IMR-90 (cell line): ENCODE results near the gene BANP. TPM values are rescaled to one million over a fixed set of nuclear protein-coding genes. Genes with fewer than 3 reads are reported as not detected.

Source experiments
- ATAC-seq: fragments of 200-7000 bp; cut with Tn5 transposase; 2 replicates; pipeline ENCODE4 v1.9.1; 2020; ENCODE audit warnings: low read depth, mild to moderate bottlenecking, moderate library complexity
- BruUV-seq: library from RNA; stranded (reverse); fragments of 400-500 nt; replicated peaks from 2 replicates; lab custom pipeline; 2021; lab: Mats Ljungman, UMichigan
- CTCF ChIA-PET: fragments of 300-600 bp; formaldehyde crosslinking; extraction: SDS; loops from one replicate; lab custom pipeline; 2021; ENCODE audit warnings: antibody characterized with exemption; lab: Yijun Ruan, JAX
- POLR2A ChIA-PET: fragments of 300-600 bp; sonication (Branson Sonifier 250); formaldehyde crosslinking; loops from one replicate; lab custom pipeline; 2022; ENCODE audit warnings: antibody characterized with exemption; ENCODE audit not compliant: unreplicated experiment; lab: Charles Lee
- DNase-seq: peaks from one replicate; pipeline ENCODE4 v3.0.0; 2013
- H2AFZ ChIP-seq: replicated peaks from 2 replicates; pipeline ENCODE3; 2013; ENCODE audit warnings: low read length, mild to moderate bottlenecking; ENCODE audit not compliant: poor library complexity
- H2AK5ac ChIP-seq: 2 replicates; pipeline ENCODE4 v1.6.1; 2013; ENCODE audit warnings: low read depth, low read length, inconsistent platforms
- H2AK9ac ChIP-seq: replicated peaks from 2 replicates; pipeline ENCODE3; 2013; ENCODE audit warnings: mild to moderate bottlenecking, low read depth, low read length, moderate library complexity; ENCODE audit not compliant: poor library complexity
- H2BK120ac ChIP-seq: 2 replicates; pipeline ENCODE4 v1.6.1; 2013; ENCODE audit warnings: low read depth, low read length, inconsistent platforms
- H2BK15ac ChIP-seq: 3 replicates; pipeline ENCODE4 v1.6.1; 2013; ENCODE audit warnings: low read depth, low read length, inconsistent platforms
- H2BK20ac ChIP-seq: 2 replicates; pipeline ENCODE4 v1.6.1; 2013; ENCODE audit warnings: low read depth, mild to moderate bottlenecking, inconsistent platforms, low read length, moderate library complexity
- H2BK5ac ChIP-seq: 2 replicates; pipeline ENCODE4 v1.6.1; 2013; ENCODE audit warnings: mild to moderate bottlenecking, low read depth, low read length, inconsistent platforms; ENCODE audit not compliant: poor library complexity, severe bottlenecking
- H3K14ac ChIP-seq: replicated peaks from 2 replicates; pipeline ENCODE4 v1.6.1; 2013; ENCODE audit warnings: low read depth, low read length, inconsistent platforms
- H3K18ac ChIP-seq: 2 replicates; pipeline ENCODE4 v1.6.1; 2013; ENCODE audit warnings: low read depth, low read length, control low read depth
- H3K23ac ChIP-seq: 2 replicates; pipeline ENCODE4 v1.6.1; 2013; ENCODE audit warnings: low read depth, low read length, inconsistent platforms
- H3K27ac ChIP-seq: 2 replicates; pipeline ENCODE4 v1.5.1; 2013; ENCODE audit warnings: mild to moderate bottlenecking, control low read depth, low read length; ENCODE audit not compliant: insufficient read depth
- H3K27me3 ChIP-seq: 2 replicates; pipeline ENCODE4 v1.6.1; 2013; ENCODE audit warnings: low read length; ENCODE audit not compliant: control insufficient read depth, insufficient read depth
- H3K36me3 ChIP-seq: 2 replicates; pipeline ENCODE4 v1.6.1; 2013; ENCODE audit warnings: low read length, mixed read lengths; ENCODE audit not compliant: control insufficient read depth, insufficient read depth
- H3K4ac ChIP-seq: 2 replicates; pipeline ENCODE4 v1.6.1; 2013; ENCODE audit warnings: low read depth, low read length, inconsistent platforms
- H3K4me1 ChIP-seq: 2 replicates; pipeline ENCODE4 v1.6.1; 2013; ENCODE audit warnings: low read length, mixed read lengths; ENCODE audit not compliant: control insufficient read depth, insufficient read depth
- H3K4me2 ChIP-seq: 2 replicates; pipeline ENCODE4 v1.6.1; 2013; ENCODE audit warnings: low read depth, mild to moderate bottlenecking, control low read depth, low read length, moderate library complexity
- H3K4me3 ChIP-seq: 2 replicates; pipeline ENCODE4 v1.5.1; 2013; ENCODE audit warnings: low read depth, mild to moderate bottlenecking, control low read depth, low read length, moderate library complexity; ENCODE audit not compliant: insufficient read depth
- H3K56ac ChIP-seq: 2 replicates; pipeline ENCODE4 v1.6.1; 2013; ENCODE audit warnings: low read length, inconsistent platforms; ENCODE audit not compliant: insufficient read depth; ENCODE audit errors: extremely low read depth
- H3K79me1 ChIP-seq, 2 experiments: 2 replicates each; pipeline ENCODE4 v1.6.1; 2013; ENCODE audit warnings: low read length in 2 of 2, inconsistent platforms in 1 of 2, low read depth in 1 of 2
- H3K9ac ChIP-seq: 2 replicates; pipeline ENCODE4 v1.6.1; 2013; ENCODE audit warnings: low read depth, low read length, control low read depth
- H3K9me1 ChIP-seq: 2 replicates; pipeline ENCODE4 v1.6.1; 2013; ENCODE audit warnings: low read length, inconsistent platforms; ENCODE audit not compliant: insufficient read depth
- H3K9me3 ChIP-seq: 2 replicates; pipeline ENCODE4 v1.6.1; 2013; ENCODE audit warnings: low read length; ENCODE audit not compliant: control insufficient read depth, insufficient read depth
- H4K20me1 ChIP-seq: 2 replicates; pipeline ENCODE4 v1.6.1; 2013; ENCODE audit warnings: low read length, inconsistent platforms; ENCODE audit not compliant: insufficient read depth
- H4K5ac ChIP-seq: 2 replicates; pipeline ENCODE4 v1.6.1; 2013; ENCODE audit warnings: mild to moderate bottlenecking, low read depth, low read length, control low read depth
- H4K8ac ChIP-seq, 2 experiments: 2 replicates each; pipeline ENCODE4 v1.6.1; 2013; ENCODE audit warnings: low read depth in 2 of 2, low read length in 2 of 2, control low read depth in 1 of 2, inconsistent platforms in 1 of 2
- H4K91ac ChIP-seq: 2 replicates; pipeline ENCODE4 v1.6.1; 2013; ENCODE audit warnings: low read depth, low read length, inconsistent platforms; ENCODE audit not compliant: insufficient read depth
- BHLHE40 ChIP-seq: fragments of 150-350 bp; IDR thresholded peaks from 2 replicates; pipeline ENCODE4 v1.6.1; 2016; ENCODE audit warnings: mild to moderate bottlenecking, low read depth, low read length
- CEBPB ChIP-seq: IDR thresholded peaks from 2 replicates; pipeline ENCODE4 v1.6.1; 2012; ENCODE audit warnings: low read depth, low read length, improper control_type of control experiment
- CHD1 ChIP-seq: IDR thresholded peaks from 2 replicates; pipeline ENCODE4 v1.6.1; 2012; ENCODE audit warnings: low read depth, low read length, improper control_type of control experiment
- FOS ChIP-seq: fragments of 150-350 bp; IDR thresholded peaks from 2 replicates; pipeline ENCODE4 v1.6.1; 2016; ENCODE audit warnings: low read depth, low read length
- MAZ ChIP-seq: IDR thresholded peaks from 2 replicates; pipeline ENCODE4 v1.6.1; 2012; ENCODE audit warnings: low read depth, mild to moderate bottlenecking, low read length, improper control_type of control experiment, moderate library complexity, borderline replicate concordance
- MXI1 ChIP-seq: IDR thresholded peaks from 2 replicates; pipeline ENCODE4 v1.6.1; 2012; ENCODE audit warnings: low read depth, mild to moderate bottlenecking, low read length, moderate library complexity, borderline replicate concordance
- POLR2A ChIP-seq: IDR thresholded peaks from 2 replicates; pipeline ENCODE4 v1.6.1; 2012; ENCODE audit warnings: mild to moderate bottlenecking, low read depth, low read length
- RAD21 ChIP-seq: IDR thresholded peaks from 2 replicates; pipeline ENCODE4 v1.6.1; 2012; ENCODE audit warnings: low read length, improper control_type of control experiment
- RFX5 ChIP-seq: IDR thresholded peaks from 2 replicates; pipeline ENCODE4 v1.8.0; 2012; ENCODE audit warnings: low read depth, mild to moderate bottlenecking, low read length, moderate library complexity
- WGBS, 2 experiments: methylation state at CpG; one replicate each; pipeline versions ENCODE4 v1.1.5 to v1.1.7; 2013; ENCODE audit warnings: missing lambda C conversion rate in 2 of 2; ENCODE audit not compliant: insufficient read length in 1 of 2; ENCODE audit errors: extremely low coverage in 2 of 2; 5-methylcytosine and 5-hydroxymethylcytosine counted together
- dilution Hi-C: fragments of 300-500 bp; cut with HindIII; formaldehyde crosslinking; loops from one replicate; pipeline ENCODE4 v1.14.3; 2018; ENCODE audit warnings: low sequenced_read_pairs; ENCODE audit not compliant: unreplicated experiment
- in situ Hi-C: fragments of 300-500 bp; cut with MboI; formaldehyde crosslinking; loops from 3 replicates; pipeline ENCODE4 v1.14.3; 2019; ENCODE audit warnings: low sequenced_read_pairs, inconsistent platforms, mixed read lengths
- intact Hi-C: fragments of 100-400 bp; cut with micrococcal nuclease; formaldehyde crosslinking; loops from 2 replicates; pipeline ENCODE4 v1.10.0; 2022
- polyA plus RNA-seq, 3 experiments: library from polyadenylated mRNA; depleted of rRNA; stranded (reverse); fragments of >200 nt; gene quantifications; 2 replicates each; pipeline ENCODE4 v1.2.3, GENCODE V29; 2012; ENCODE audit warnings: low replicate concordance in 1 of 3
- total RNA-seq: library from RNA; depleted of rRNA; stranded (reverse); fragments of >200 nt; gene quantifications from 2 replicates; pipeline ENCODE4 v1.2.3, GENCODE V29; 2012
- TF ChIP-seq, protein P1 (sequence below): fragments of 150-350 bp; IDR thresholded peaks from 2 replicates; pipeline ENCODE4 v1.6.1; 2016; ENCODE audit warnings: low read depth, mild to moderate bottlenecking, low read length, moderate library complexity, borderline replicate concordance

Gene BANP
- total and polyA plus RNA-seq, 2 of the 4 experiments (the other 2 are of a cell fraction): 17.4 to 17.9 TPM

DNA sequence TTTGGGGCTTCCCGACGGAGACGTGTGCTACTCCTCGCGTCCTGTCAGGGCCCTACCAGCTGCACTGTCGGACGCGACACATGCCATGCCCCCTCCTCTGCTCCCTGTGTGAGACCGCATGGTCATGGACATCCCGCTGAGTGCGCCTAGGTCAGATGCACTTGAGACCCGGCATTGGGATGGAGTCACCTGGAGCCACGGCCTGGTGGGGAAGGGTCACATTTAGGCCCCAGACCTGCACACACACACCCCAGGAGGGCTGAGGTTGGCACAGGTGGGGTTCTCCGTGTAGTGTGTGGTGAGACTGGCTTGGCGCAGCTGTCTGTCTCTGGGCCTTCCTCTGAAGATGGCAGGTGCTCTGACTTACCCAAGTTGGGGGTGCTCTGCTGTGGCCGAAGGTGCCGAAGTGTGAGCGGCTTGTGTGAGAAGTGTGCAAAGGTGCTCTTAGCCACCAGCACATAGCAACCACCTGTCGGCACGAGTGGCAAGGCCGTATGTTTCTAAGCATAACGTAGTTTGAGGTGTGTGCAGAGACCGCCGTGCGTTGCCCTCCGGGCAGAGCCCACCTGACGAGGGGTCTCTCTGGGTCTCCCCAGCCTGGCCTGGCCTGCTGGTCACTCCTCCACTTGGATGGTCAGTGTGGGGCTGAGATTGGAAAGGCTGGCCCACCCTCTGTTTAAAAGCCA, 108.6 kb downstream of the BANP start:
- dilution Hi-C loops: no loop called here
- no peak for DNase-seq

More for the DNA sequence above, 108.6 kb downstream of the BANP start:
- ChIA-PET CTCF (no interaction called here), POLR2A (no interaction called here)
- intact Hi-C loops: loop anchor here (10.0 kb wide), 1 partner anchor 245 kb away; no protein-coding TSS in a partner anchor
- H3K14ac ChIP-seq: no peak overlapping the region
- H4K8ac ChIP-seq: no peak overlapping the region
- H3K9ac ChIP-seq: no peak overlapping the region
- H3K4me3 ChIP-seq: no peak overlapping the region
- no peak overlapping the region for H3K4ac ChIP-seq
- H3K27ac ChIP-seq: no peak overlapping the region
- no peak overlapping the region for H4K91ac ChIP-seq
- in situ Hi-C loops: no loop called here
- H3K4me2 ChIP-seq: no peak overlapping the region
- H3K9me1 ChIP-seq: peaks cover 21% of the 10 kb centered on the region
- no peak overlapping the region for H2AK5ac ChIP-seq
- no TSS peak for BruUV-seq
- no peak overlapping the region for H2AFZ ChIP-seq
- no peak overlapping the region for H3K23ac ChIP-seq
- H2BK120ac ChIP-seq: no peak overlapping the region
- peak overlapping the region; percentile 66 for H2AK9ac ChIP-seq
- H4K20me1 ChIP-seq: no peaks in the 10 kb centered on the region
- H4K5ac ChIP-seq: no peak overlapping the region
- WGBS, 2 experiments: 100% methylated on average over 10 of the region's 27 CpGs; no CpG with 5 or more reads in 1 of the 2 experiments
- no peak overlapping the region for H3K18ac ChIP-seq
- peaks cover 4 to 37% of the 10 kb centered on the region in 2 experiments; a peak in 2 of 4 replicates for H3K79me1 ChIP-seq
- H3K9me3 ChIP-seq: no peaks in the 10 kb centered on the region
- no peak overlapping the region; the same call in 1 of the 2 replicates for H2BK20ac ChIP-seq
- H3K36me3 ChIP-seq: peaks cover 5% of the 10 kb centered on the region; the same call in 1 of the 2 replicates
- H3K27me3 ChIP-seq: no peaks in the 10 kb centered on the region
- ATAC-seq: no peak
- H3K56ac ChIP-seq: no peak overlapping the region
- peaks cover 25% of the 10 kb centered on the region for H3K4me1 ChIP-seq
- no peak overlapping the region for H2BK5ac ChIP-seq
- H2BK15ac ChIP-seq: no peak overlapping the region
- no peak for TF ChIP-seq CHD1
- TF ChIP-seq MAZ: no peak
- TF ChIP-seq FOS: no peak
- TF ChIP-seq MXI1: no peak
- TF ChIP-seq RAD21: no peak
- no peak for TF ChIP-seq RFX5
- TF ChIP-seq, protein P1, sequence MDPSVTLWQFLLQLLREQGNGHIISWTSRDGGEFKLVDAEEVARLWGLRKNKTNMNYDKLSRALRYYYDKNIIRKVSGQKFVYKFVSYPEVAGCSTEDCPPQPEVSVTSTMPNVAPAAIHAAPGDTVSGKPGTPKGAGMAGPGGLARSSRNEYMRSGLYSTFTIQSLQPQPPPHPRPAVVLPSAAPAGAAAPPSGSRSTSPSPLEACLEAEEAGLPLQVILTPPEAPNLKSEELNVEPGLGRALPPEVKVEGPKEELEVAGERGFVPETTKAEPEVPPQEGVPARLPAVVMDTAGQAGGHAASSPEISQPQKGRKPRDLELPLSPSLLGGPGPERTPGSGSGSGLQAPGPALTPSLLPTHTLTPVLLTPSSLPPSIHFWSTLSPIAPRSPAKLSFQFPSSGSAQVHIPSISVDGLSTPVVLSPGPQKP: no peak
- no peak for TF ChIP-seq BHLHE40
- TF ChIP-seq POLR2A: no peak
- no peak for TF ChIP-seq CEBPB
